HG03460 (cell line): ENCODE measurements around the gene ACP1.
"Not testable (repeated sequence)": the region's sequence is repeated elsewhere in the genome, so short reads cannot be mapped to it uniquely, and the experiment has no call there.

ENCODE experiments used
- ATAC-seq: cut with Tn5 transposase; IDR thresholded peaks from one replicate; pipeline ENCODE4 v1.9.1; 2021; ENCODE audit not compliant: unreplicated experiment

Gene ACP1

DNA sequence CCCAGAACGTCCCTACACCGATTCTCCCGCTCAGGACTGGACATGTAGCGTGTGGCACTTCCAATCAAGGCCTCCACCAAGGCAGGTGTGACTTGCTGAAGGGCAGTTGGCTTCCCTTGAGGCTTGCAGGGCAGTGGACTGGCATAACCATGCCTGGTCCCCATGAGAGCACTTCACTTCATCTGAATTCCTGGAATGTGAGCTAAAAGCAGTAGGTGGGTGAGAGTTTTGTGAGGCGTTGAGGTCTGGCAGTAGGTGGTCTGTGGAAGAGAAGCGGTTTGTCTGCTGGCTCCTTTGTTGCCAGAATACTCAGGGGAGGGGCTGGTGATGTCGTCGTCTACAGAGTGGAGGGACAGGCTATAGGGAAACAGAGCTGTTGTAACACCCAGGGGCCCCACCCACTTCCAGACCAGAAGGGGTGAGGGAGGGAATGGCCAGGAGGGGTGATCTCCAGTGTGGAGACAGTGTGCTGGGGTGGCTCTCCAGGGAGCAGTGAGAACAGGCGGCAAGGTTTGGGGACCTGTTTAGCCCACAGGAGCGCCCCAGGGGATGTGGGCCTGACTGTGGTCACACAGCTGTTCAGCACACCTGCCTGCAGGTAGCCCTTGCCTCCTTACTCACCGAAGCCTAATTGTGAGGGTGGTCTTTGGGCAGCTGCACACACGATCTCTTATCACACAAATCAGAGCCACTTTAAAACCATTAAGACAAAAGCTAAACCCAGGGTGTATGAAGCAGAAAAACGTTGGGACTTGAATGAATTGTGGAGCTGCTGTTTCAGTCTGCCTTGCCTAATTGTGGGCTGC lies 44.6 kb downstream of the ACP1 start:
- ATAC-seq, result no peak

- ATAC-seq, result no peak
Measured at GRCh38 chr2:309954-310510, 45.3 kb downstream of the ACP1 start.

DNA sequence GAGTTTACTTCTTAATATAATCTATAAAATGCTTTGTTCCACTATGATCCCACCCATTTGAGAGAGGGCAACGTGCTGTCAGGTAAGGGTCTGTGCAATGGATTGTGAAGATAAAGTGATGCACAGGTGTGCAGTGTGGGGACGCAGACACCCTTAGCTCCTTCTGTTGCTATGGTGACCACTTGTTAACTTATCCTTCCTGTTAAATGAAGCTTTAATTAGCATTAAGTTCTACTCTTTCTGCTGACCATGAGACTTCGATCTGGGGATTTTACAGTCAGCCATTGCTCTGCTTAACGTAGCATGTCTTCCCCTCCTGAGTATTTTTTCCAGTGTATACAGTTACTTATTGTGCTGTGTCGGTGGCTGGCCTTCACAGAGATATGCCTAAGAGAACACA lies 46.2 kb downstream of the ACP1 start:
- no peak for ATAC-seq

DNA sequence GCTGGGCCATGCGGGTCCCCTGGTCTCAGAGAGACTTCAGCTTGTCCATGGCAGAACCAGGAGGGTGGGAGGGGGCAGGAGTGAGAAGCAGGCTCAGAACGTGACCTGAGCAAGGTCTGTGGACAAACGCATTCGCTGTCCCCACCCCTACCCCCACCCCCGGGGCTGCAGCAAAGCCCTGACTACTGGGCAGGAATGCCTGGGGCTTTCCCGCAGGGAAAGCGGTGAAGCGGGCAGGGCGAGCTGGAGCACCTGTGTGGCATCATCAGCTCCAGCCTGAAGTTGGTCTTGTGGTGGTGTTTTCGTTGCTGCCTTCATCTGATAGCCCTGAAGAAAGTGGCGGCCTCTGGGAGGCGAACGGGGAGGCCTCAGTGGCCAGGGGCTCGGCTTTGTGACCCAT lies 49.2 kb downstream of the ACP1 start:
- no peak for ATAC-seq

DNA sequence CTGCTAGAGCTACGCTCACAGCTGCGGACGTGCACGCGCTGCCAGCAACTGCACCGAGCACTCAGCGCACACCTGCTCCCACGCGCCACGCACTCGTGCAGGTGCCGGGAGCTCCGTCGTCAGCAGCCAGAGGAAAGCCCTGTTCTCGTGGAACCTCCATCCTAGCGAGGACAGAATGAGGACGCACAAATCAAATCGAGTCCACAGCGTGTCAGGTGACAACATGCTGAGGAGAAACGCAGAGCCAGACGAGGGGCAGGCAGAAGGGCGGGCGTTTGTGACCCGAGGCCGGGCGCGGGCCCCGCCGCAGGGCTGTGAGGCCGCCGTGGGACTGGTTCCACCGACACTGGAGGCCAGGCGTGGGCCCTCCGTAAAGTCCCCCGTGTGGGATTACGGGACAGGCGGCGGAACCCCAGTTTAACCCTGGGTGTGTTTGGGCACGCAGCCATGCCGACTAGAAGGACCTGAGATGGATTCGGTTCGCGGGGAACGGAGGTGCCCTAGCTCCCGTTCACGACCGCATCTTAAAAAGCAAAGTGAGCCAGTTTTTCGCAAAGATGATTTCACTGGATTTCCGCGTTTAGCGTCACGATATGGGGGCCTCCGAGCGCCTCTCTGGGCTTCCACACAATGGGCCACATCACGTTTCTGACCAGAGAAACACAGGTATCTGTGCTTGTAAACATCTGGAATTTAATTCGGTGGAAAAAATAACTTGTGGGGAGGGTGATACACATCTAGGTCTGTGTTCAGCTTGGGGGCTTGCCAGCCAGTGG lies 50.0 kb downstream of the ACP1 start:
- no peak for ATAC-seq

DNA sequence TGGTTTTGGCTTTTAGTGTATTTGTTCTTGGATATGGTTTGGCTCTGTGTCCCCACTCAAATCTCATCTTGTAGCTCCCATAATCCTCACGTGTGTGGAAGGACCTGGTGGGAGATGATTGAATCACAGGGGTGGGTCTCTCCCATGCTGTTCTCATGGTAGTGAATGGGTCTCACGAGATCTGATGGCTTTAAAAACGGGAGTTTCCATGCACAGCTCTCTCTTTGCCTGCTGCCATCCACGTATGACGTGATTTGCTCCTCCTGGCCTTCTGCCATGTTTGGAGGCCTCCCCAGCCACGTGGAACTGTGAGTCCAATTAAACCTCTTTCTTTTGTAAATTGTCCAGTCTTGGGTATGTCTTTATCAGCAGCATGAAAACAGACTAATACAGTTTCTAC lies 51.2 kb downstream of the ACP1 start:
- not testable (repeated sequence) for ATAC-seq

DNA sequence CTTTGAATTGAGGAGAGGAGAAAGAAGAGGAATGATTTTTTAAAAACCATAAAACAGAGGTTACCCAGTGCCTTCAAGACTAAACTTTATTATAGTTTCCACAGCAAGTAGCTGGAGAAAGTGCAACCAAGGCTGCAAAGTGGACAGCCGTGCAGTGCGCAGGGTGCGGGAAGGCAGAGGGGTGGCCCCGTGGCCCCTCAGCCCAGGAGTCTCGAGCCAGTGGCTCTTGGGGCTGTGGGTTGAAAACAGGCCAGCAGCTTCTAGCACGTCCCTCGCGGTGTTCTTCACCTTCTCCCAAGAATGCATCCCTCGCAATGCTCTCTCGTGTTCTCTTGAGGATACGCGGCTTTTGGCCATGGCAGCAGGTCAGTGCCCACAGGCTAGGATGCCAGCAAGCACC lies 51.6 kb downstream of the ACP1 start:
- ATAC-seq, result no peak

DNA sequence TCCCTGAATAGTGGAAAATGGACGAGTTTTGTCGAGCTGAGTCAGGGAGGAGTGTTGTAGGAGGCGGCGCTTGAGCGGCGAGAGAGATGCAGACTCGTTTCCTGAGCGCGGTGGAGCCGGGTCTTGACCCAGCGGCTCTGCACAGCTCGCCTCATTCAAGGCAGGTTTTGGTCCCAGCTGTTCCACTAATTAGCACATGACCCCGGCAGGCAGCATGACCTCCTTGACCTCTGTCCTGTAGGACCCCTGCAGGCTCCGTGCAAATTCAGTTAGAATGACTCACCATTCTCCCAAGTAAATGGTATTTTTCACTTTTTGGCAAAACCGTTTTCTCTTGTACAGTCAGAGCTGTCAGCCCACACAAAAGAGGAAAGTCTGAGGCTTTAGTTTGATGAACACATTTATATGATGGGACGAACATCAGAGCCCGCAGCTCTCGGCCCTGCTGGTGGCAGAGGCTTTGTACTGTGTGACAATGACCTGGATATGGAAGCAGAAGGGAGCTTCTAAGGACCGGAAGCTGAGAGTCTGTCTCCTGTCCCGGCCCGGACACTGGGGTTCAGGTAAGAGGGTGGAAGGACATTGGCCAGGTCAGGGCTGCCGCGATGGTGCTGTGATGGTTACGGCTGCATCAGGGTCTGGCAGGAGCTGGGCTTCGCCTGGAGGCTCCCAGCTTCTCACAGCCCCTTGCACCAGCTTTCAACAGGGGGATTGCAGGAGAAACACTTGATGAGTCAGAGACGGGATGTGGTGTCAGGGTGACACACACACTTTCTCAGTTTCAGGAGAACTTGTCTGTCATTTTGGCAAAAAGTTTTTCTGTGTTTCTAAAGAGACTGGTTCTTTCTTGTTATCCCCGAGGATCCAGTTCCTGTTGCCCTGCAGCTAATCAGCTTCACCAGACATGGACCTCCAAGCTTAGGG lies 53.0 kb downstream of the ACP1 start:
- peak; percentile 70 for ATAC-seq

GRCh38 chr2:319059-319600 lies 54.4 kb downstream of the ACP1 start:
- no peak for ATAC-seq

DNA sequence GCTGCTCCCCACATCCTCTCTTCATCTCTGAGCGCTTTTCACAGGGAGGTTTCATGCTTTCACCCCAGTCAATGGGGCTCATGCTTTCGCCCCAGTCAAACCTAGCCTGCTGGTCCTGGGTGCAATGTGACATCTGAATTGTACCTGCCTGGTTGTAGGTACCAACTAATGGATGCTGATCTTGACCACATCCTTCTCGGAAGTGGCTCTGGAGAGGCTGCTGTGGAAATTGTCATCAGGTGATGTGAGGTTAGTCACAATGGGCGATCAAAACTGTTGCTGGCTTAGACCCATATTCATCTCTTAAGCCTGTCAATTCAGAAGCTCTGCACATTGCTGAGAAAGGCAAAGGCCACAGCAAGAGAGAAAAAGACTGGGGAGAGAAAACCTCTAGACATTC lies 55.8 kb downstream of the ACP1 start:
- no peak for ATAC-seq

- no peak for ATAC-seq
Measured at GRCh38 chr2:322326-322725, 57.6 kb downstream of the ACP1 start.

DNA sequence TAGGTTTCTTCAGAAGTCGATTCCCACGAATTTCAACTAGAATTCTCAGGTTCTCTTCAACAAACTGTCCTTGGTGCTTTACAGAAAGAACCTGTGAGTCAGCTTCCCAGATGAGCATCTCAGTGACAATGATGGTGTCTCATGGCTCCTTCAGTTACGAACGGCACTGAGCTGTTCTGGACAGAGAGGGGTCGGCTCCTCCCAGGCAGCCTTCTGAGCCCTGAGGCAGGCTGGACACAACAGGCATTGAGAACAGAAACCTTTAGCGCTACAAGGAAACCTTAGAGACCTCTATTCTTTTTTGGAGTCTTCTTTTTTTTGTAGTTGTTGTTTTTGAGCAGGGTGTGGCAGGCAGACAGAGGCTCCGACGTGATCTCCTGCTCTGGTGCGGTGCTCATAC lies 58.3 kb downstream of the ACP1 start:
- ATAC-seq, result no peak
